Calu3 (cell line): ENCODE data around the gene ADTRP. TPM values are rescaled to one million over a fixed set of nuclear protein-coding genes. Genes with fewer than 3 reads are reported as not detected.

ENCODE experiments used
- BruUV-seq: library from RNA; stranded (reverse); fragments of 400-500 nt; replicated peaks from 2 replicates; lab custom pipeline; 2021; lab: Mats Ljungman, UMichigan
- CTCF ChIA-PET: fragments of 300-600 bp; sonication (Branson Sonifier 250); formaldehyde crosslinking; loops from one replicate; lab custom pipeline; 2022; ENCODE audit warnings: antibody characterized with exemption; lab: Charles Lee
- DNase-seq: peaks from one replicate; pipeline ENCODE4 v3.0.0; 2022
- H3K27ac Mint-ChIP-seq: one replicate; pipeline ENCODE4 v1.8.0; 2022; ENCODE audit warnings: mixed read lengths; ENCODE audit not compliant: unreplicated experiment
- H3K27me3 Mint-ChIP-seq: one replicate; pipeline ENCODE4 v1.8.0; 2022; ENCODE audit warnings: mixed read lengths; ENCODE audit not compliant: unreplicated experiment
- H3K36me3 Mint-ChIP-seq: one replicate; pipeline ENCODE4 v1.8.0; 2022; ENCODE audit warnings: mild to moderate bottlenecking, moderate library complexity, mixed read lengths; ENCODE audit not compliant: insufficient read depth, unreplicated experiment
- H3K4me1 Mint-ChIP-seq: one replicate; pipeline ENCODE4 v1.8.0; 2022; ENCODE audit warnings: mild to moderate bottlenecking, low read depth, mixed read lengths; ENCODE audit not compliant: unreplicated experiment
- H3K4me3 Mint-ChIP-seq: one replicate; pipeline ENCODE4 v1.8.0; 2022; ENCODE audit warnings: mild to moderate bottlenecking, low read depth, moderate library complexity, mixed read lengths; ENCODE audit not compliant: unreplicated experiment
- H3K9me3 Mint-ChIP-seq: one replicate; pipeline ENCODE4 v1.8.0; 2022; ENCODE audit warnings: low read depth, mixed read lengths; ENCODE audit not compliant: unreplicated experiment
- intact Hi-C: fragments of 100-400 bp; cut with micrococcal nuclease; formaldehyde crosslinking; loops from one replicate; pipeline ENCODE4 v1.10.0; 2022; ENCODE audit not compliant: unreplicated experiment
- total RNA-seq: library from RNA; stranded (reverse); gene quantifications from 2 replicates; pipeline ENCODE4 v1.2.3, GENCODE V29; 2022
- TF ChIP-seq, protein P1 (sequence below): fragments of 200-600 bp; IDR thresholded peaks from one replicate; pipeline ENCODE4 v1.8.0; 2022; ENCODE audit warnings: antibody characterized with exemption; ENCODE audit not compliant: unreplicated experiment

Gene ADTRP
- total RNA-seq, 1 experiment from 2014 or later = 0.54 TPM

- peak; percentile 31 for DNase-seq
- H3K36me3 Mint-ChIP-seq = no peaks in the 10 kb centered on the region
- TF ChIP-seq, protein P1, sequence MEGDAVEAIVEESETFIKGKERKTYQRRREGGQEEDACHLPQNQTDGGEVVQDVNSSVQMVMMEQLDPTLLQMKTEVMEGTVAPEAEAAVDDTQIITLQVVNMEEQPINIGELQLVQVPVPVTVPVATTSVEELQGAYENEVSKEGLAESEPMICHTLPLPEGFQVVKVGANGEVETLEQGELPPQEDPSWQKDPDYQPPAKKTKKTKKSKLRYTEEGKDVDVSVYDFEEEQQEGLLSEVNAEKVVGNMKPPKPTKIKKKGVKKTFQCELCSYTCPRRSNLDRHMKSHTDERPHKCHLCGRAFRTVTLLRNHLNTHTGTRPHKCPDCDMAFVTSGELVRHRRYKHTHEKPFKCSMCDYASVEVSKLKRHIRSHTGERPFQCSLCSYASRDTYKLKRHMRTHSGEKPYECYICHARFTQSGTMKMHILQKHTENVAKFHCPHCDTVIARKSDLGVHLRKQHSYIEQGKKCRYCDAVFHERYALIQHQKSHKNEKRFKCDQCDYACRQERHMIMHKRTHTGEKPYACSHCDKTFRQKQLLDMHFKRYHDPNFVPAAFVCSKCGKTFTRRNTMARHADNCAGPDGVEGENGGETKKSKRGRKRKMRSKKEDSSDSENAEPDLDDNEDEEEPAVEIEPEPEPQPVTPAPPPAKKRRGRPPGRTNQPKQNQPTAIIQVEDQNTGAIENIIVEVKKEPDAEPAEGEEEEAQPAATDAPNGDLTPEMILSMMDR = no peak
- no peak overlapping the region for H3K4me3 Mint-ChIP-seq
- BruUV-seq = no TSS peak
- H3K27me3 Mint-ChIP-seq = no peaks in the 10 kb centered on the region
- CTCF ChIA-PET = interaction anchor here (1.5 kb wide), 1 partner anchor 8 kb away, joined by 4 read pairs; no protein-coding TSS in a partner anchor
- no peaks in the 10 kb centered on the region for H3K9me3 Mint-ChIP-seq
- intact Hi-C loops = loop anchor here (5.0 to 10.0 kb wide), 3 partner anchors 62 to 310 kb away; partner anchors contain the start of gene HIVEP1
- peaks cover 16% of the 10 kb centered on the region for H3K4me1 Mint-ChIP-seq
- peak overlapping the region; percentile 45 for H3K27ac Mint-ChIP-seq
These were observed 76.0 kb downstream of the ADTRP start for GRCh38 chr6:11702500-11703130.

DNA sequence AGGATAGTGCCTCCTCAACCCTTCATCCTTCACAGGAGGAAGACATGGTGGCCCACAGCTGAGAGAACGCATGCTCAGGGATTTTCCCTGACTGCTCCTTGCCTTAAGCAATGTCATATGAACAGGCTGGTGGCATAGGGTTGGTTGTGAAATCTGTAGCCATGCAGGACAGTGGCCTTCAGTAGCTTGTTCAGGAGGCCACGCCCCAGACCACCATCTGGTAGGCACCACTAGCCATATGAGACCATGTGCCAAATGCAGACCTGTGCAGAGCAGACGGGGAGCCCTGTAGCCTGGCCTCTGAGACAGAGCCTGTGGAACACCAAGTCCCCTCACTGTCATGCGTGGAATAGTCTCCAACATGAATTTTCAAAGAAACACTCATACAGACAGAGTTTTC, 76.5 kb downstream of the ADTRP start:
- Mint-ChIP-seq H3K4me3 (no peak overlapping the region), H3K27ac (peak overlapping the region; percentile 45), H3K36me3 (no peaks in the 10 kb centered on the region), H3K4me1 (peaks cover 16% of the 10 kb centered on the region), H3K9me3 (peaks cover under 1% of the 10 kb centered on the region), H3K27me3 (no peaks in the 10 kb centered on the region)
- no peak for DNase-seq
- TF ChIP-seq, protein P1 = no peak
- no TSS peak for BruUV-seq
- intact Hi-C loops = loop anchor here (5.0 to 10.0 kb wide), 3 partner anchors 63 to 310 kb away; partner anchors contain the start of gene HIVEP1
- CTCF ChIA-PET = interaction anchor here (0.6 to 1.5 kb wide), 3 partner anchors 9 to 308 kb away, joined by 4 read pairs; no protein-coding TSS in a partner anchor

GRCh38 chr6:11701573-11701972, 77.0 kb downstream of the ADTRP start:
- Mint-ChIP-seq H3K9me3 (peaks cover 2% of the 10 kb centered on the region), H3K36me3 (no peaks in the 10 kb centered on the region), H3K27me3 (no peaks in the 10 kb centered on the region), H3K4me3 (no peak overlapping the region), H3K4me1 (peaks cover 16% of the 10 kb centered on the region), H3K27ac (no peak overlapping the region)
- BruUV-seq = no TSS peak
- no peak for DNase-seq
- CTCF ChIA-PET = interaction anchor here (0.6 to 1.5 kb wide), 3 partner anchors 9 to 309 kb away, joined by 4 read pairs; no protein-coding TSS in a partner anchor
- intact Hi-C loops = loop anchor here (5.0 to 10.0 kb wide), 3 partner anchors 63 to 311 kb away; partner anchors contain the start of gene HIVEP1
- TF ChIP-seq, protein P1 = no peak

DNA sequence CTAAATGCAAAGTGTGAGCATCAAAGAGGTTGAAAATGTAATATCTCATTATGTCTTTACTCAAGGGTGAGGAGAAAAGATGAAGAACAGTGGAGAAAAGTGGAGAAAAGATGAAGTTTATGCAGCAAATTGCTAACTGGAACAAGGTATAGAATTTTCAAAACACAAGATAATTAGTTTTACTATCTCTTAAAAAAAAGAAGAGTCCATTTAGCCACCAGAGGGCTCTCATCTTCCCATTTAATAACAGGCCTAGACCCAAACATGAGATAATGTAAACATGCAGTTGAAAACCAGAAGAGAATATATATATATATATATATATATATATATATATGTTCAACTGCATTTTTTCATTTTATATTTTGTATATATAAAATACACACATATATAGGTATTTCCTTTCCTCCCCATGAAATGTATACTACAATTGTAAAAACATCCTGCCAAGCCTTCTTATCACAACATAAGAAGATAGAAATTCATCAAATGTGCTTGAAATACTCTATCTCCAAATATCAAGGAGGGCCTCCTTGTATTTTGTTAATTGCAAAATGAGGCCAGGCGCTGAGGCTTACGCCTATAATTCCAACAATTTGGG, 78.4 kb downstream of the ADTRP start:
- Mint-ChIP-seq H3K36me3 (no peaks in the 10 kb centered on the region), H3K9me3 (peaks cover 2% of the 10 kb centered on the region), H3K27me3 (no peaks in the 10 kb centered on the region), H3K27ac (no peak overlapping the region), H3K4me3 (no peak overlapping the region), H3K4me1 (peaks cover 16% of the 10 kb centered on the region)
- no TSS peak for BruUV-seq
- intact Hi-C loops = loop anchor here (5.0 to 10.0 kb wide), 3 partner anchors 65 to 312 kb away; partner anchors contain the start of gene HIVEP1
- TF ChIP-seq, protein P1 = no peak
- CTCF ChIA-PET = no interaction called here
- DNase-seq = no peak
